Activated CD8-positive, alpha-beta T cell treated with anti-CD3 and anti-CD28 coated beads for 36 hours (primary cell): ENCODE measurements around the gene CFH. TPM values are rescaled to one million over a fixed set of nuclear protein-coding genes. Genes with fewer than 3 reads are reported as not detected.

Experiments used
- ATAC-seq: fragments of 200-7000 bp; cut with Tn5 transposase; one replicate; pipeline ENCODE4 v1.10.0; 2021; ENCODE audit warnings: mild to moderate bottlenecking, moderate library complexity
- CTCF ChIA-PET: fragments of 350-600 bp; sonication (Branson Sonifier 250); formaldehyde crosslinking; loops from one replicate; lab custom pipeline; 2021; ENCODE audit warnings: antibody characterized with exemption; lab: Charles Lee
- POLR2A ChIA-PET: fragments of 350-600 bp; sonication (Branson Sonifier 250); formaldehyde crosslinking; loops from one replicate; lab custom pipeline; 2021; ENCODE audit warnings: antibody characterized with exemption; lab: Charles Lee
- DNase-seq: peaks from one replicate; pipeline ENCODE4 v3.0.0-alpha.2; 2020
- H3K27ac Mint-ChIP-seq: one replicate; pipeline ENCODE4 v1.8.0; 2021; ENCODE audit warnings: mild to moderate bottlenecking, mixed read lengths
- H3K27me3 Mint-ChIP-seq: one replicate; pipeline ENCODE4 v1.8.0; 2021; ENCODE audit warnings: mixed read lengths
- H3K36me3 Mint-ChIP-seq: one replicate; pipeline ENCODE4 v1.8.0; 2021; ENCODE audit warnings: low read depth, mixed read lengths
- H3K4me1 Mint-ChIP-seq: one replicate; pipeline ENCODE4 v1.8.0; 2021; ENCODE audit warnings: low read depth, mixed read lengths
- H3K4me3 Mint-ChIP-seq: one replicate; pipeline ENCODE4 v1.8.0; 2021; ENCODE audit warnings: mild to moderate bottlenecking, moderate library complexity, mixed read lengths
- H3K9me3 Mint-ChIP-seq: one replicate; pipeline ENCODE4 v1.8.0; 2021; ENCODE audit warnings: mixed read lengths
- intact Hi-C: fragments of 100-400 bp; cut with micrococcal nuclease; formaldehyde crosslinking; loops from one replicate; pipeline ENCODE4 v1.10.0; 2022
- total RNA-seq, 2 experiments: library from RNA; stranded (reverse); gene quantifications; one replicate each; pipeline ENCODE4 v1.2.3, GENCODE V29; 2021
- TF ChIP-seq, protein P1 (sequence below): fragments of 200-600 bp; IDR thresholded peaks from one replicate; pipeline ENCODE4 v1.8.0; 2022; ENCODE audit warnings: antibody characterized with exemption, mild to moderate bottlenecking

Gene CFH
- total RNA-seq, 2 experiments from 2014 or later: 0.38 to 0.68 TPM

GRCh38 chr1:196654271-196654670 is 2.4 kb downstream of the CFH start:
- H3K9me3 Mint-ChIP-seq: no peaks in the 10 kb centered on the region
- TF ChIP-seq, protein P1, sequence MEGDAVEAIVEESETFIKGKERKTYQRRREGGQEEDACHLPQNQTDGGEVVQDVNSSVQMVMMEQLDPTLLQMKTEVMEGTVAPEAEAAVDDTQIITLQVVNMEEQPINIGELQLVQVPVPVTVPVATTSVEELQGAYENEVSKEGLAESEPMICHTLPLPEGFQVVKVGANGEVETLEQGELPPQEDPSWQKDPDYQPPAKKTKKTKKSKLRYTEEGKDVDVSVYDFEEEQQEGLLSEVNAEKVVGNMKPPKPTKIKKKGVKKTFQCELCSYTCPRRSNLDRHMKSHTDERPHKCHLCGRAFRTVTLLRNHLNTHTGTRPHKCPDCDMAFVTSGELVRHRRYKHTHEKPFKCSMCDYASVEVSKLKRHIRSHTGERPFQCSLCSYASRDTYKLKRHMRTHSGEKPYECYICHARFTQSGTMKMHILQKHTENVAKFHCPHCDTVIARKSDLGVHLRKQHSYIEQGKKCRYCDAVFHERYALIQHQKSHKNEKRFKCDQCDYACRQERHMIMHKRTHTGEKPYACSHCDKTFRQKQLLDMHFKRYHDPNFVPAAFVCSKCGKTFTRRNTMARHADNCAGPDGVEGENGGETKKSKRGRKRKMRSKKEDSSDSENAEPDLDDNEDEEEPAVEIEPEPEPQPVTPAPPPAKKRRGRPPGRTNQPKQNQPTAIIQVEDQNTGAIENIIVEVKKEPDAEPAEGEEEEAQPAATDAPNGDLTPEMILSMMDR: no peak
- peaks cover 12% of the 10 kb centered on the region for H3K4me1 Mint-ChIP-seq
- ChIA-PET POLR2A (no interaction called here), CTCF (no interaction called here)
- H3K27ac Mint-ChIP-seq: no peak overlapping the region
- H3K27me3 Mint-ChIP-seq: no peaks in the 10 kb centered on the region
- no peaks in the 10 kb centered on the region for H3K36me3 Mint-ChIP-seq
- H3K4me3 Mint-ChIP-seq: no peak overlapping the region
- no peak for ATAC-seq
- intact Hi-C loops: no loop called here
- no peak for DNase-seq

DNA sequence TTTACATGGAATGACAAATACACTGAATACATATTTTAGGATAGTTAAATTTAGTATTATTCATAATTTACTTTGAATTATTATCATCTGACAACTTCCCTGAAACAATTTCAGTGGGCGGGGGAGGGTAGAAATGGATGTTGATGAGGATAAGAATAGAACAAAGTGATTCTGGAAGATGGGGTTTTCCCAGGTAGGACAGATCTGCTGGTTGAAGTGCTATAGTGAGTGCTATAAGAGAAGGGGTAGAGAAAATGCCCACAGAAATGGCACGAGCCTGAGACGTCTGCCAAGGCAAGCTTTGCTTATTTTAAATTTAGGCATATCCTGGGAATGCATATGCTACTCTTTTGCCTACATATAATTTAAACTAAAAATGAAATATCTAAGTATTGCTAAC is 3.2 kb downstream of the CFH start:
- ATAC-seq (no peak), DNase-seq (no peak)
- no peaks in the 10 kb centered on the region for H3K9me3 Mint-ChIP-seq
- TF ChIP-seq, protein P1: no peak
- intact Hi-C loops: no loop called here
- no peak overlapping the region for H3K27ac Mint-ChIP-seq
- ChIA-PET POLR2A (interaction anchor here (0.6 kb wide), 1 partner anchor 495 kb away, joined by 3 read pairs; no protein-coding TSS in a partner anchor), CTCF (interaction anchor here (1.9 kb wide), 1 partner anchor 506 kb away, joined by 6 read pairs; no protein-coding TSS in a partner anchor)
- peaks cover 12% of the 10 kb centered on the region for H3K4me1 Mint-ChIP-seq
- no peak overlapping the region for H3K4me3 Mint-ChIP-seq
- H3K36me3 Mint-ChIP-seq: no peaks in the 10 kb centered on the region
- no peaks in the 10 kb centered on the region for H3K27me3 Mint-ChIP-seq

DNA sequence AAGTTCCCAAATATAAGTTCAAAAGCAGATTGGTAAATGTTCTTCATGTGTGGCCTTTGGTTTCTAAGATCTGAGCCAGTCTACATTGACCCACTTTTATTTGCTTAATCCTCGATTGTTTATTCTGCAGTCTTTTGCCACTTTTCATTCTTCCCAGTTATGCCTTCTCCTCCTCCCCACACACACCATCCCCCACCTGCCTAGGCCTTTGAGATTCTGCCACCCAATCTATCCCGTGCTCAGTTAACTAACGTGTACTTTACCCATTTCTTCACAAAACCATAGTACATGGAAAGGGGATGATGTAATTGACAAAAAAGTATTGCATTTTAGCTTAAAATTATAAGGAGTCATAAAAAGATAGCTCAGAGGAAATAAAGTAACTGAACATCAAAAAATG is 3.7 kb downstream of the CFH start:
- Mint-ChIP-seq H3K4me3 (no peak overlapping the region), H3K27me3 (no peaks in the 10 kb centered on the region), H3K36me3 (no peaks in the 10 kb centered on the region), H3K27ac (no peak overlapping the region), H3K4me1 (peaks cover 12% of the 10 kb centered on the region), H3K9me3 (no peaks in the 10 kb centered on the region)
- ATAC-seq (no peak), DNase-seq (no peak)
- TF ChIP-seq, protein P1: no peak
- intact Hi-C loops: no loop called here
- POLR2A ChIA-PET: interaction anchor here (0.6 kb wide), 1 partner anchor 496 kb away, joined by 3 read pairs; no protein-coding TSS in a partner anchor
- CTCF ChIA-PET: interaction anchor here (1.9 kb wide), 1 partner anchor 507 kb away, joined by 6 read pairs; no protein-coding TSS in a partner anchor

- Mint-ChIP-seq H3K27me3 (no peaks in the 10 kb centered on the region), H3K9me3 (no peaks in the 10 kb centered on the region), H3K4me1 (no peaks in the 10 kb centered on the region), H3K27ac (no peak overlapping the region), H3K4me3 (no peak overlapping the region), H3K36me3 (no peaks in the 10 kb centered on the region)
- ChIA-PET CTCF (interaction anchor here (1.3 kb wide), 1 partner anchor 510 kb away, joined by 9 read pairs; no protein-coding TSS in a partner anchor), POLR2A (no interaction called here)
- DNase-seq (no peak), ATAC-seq (no peak)
- intact Hi-C loops: no loop called here
- TF ChIP-seq, protein P1: no peak
Measured at GRCh38 chr1:196659471-196659870, 7.6 kb downstream of the CFH start.

- CTCF ChIA-PET: interaction anchor here (1.3 to 2.1 kb wide), 2 partner anchors 511 to 512 kb away, joined by 9 to 30 read pairs; no protein-coding TSS in a partner anchor
Measured at GRCh38 chr1:196660272-196660671, 8.4 kb downstream of the CFH start.

More at GRCh38 chr1:196660272-196660671, 8.4 kb downstream of the CFH start:
- Mint-ChIP-seq H3K4me3 (no peak overlapping the region), H3K4me1 (no peaks in the 10 kb centered on the region), H3K27ac (no peak overlapping the region), H3K36me3 (no peaks in the 10 kb centered on the region), H3K9me3 (no peaks in the 10 kb centered on the region), H3K27me3 (no peaks in the 10 kb centered on the region)
- TF ChIP-seq, protein P1: no peak
- POLR2A ChIA-PET: no interaction called here
- intact Hi-C loops: loop anchor here (2.0 to 10.0 kb wide), 2 partner anchors 295 to 511 kb away; no protein-coding TSS in a partner anchor
- DNase-seq: no peak
- ATAC-seq: no peak
